Stimulated activated naive CD8-positive, alpha-beta T cell treated with anti-CD3 and anti-CD28 coated beads, Interleukin-15, amount 100 ng/mL, for 72 hours (primary cell): Measurements from ENCODE around the gene CLCN4.

Experiments
- ATAC-seq: fragments of 150-1000 bp; cut with Tn5 transposase; 2 replicates; pipeline ENCODE4 v1.10.0; 2021; ENCODE audit warnings: mild to moderate bottlenecking, moderate library complexity
- DNase-seq, 2 donors: peaks; one replicate each; pipeline ENCODE4 v3.0.0; 2021 to 2022
- H3K27ac Mint-ChIP-seq, 2 donors: one replicate each; pipeline ENCODE4 v1.8.0; 2022; ENCODE audit warnings: mild to moderate bottlenecking in 2 of 2, mixed read lengths in 2 of 2, moderate library complexity in 2 of 2
- H3K27me3 Mint-ChIP-seq: one replicate; pipeline ENCODE4 v1.8.0; 2022; ENCODE audit warnings: mixed read lengths
- H3K4me1 Mint-ChIP-seq: one replicate; pipeline ENCODE4 v1.8.0; 2022; ENCODE audit warnings: mild to moderate bottlenecking, mixed read lengths
- H3K4me3 Mint-ChIP-seq, 2 donors: one replicate each; pipeline ENCODE4 v1.8.0; 2022; ENCODE audit warnings: mild to moderate bottlenecking in 2 of 2, mixed read lengths in 2 of 2, moderate library complexity in 1 of 2
- H3K9me3 Mint-ChIP-seq, 2 donors: one replicate each; pipeline ENCODE4 v1.8.0; 2022; ENCODE audit warnings: mixed read lengths in 2 of 2

Gene CLCN4

GRCh38 chrX:10146346-10146745 lies 10.4 kb upstream of the CLCN4 start:
- no peak for DNase-seq
- Mint-ChIP-seq H3K4me3 (no peak overlapping the region), H3K27ac (no peak overlapping the region), H3K4me1 (no peaks in the 10 kb centered on the region), H3K9me3 (no peaks in the 10 kb centered on the region), H3K27me3 (no peaks in the 10 kb centered on the region)
- ATAC-seq = no peak

GRCh38 chrX:10152086-10152485 lies 4.7 kb upstream of the CLCN4 start:
- ATAC-seq (no peak), DNase-seq (no peak)
- Mint-ChIP-seq H3K27me3 (peaks cover 14% of the 10 kb centered on the region), H3K27ac (no peak overlapping the region), H3K4me3 (no peak overlapping the region), H3K9me3 (no peaks in the 10 kb centered on the region), H3K4me1 (no peaks in the 10 kb centered on the region)

- H3K27me3 Mint-ChIP-seq = peaks cover 37% of the 10 kb centered on the region
- H3K4me1 Mint-ChIP-seq = peaks cover 5% of the 10 kb centered on the region
- no peak overlapping the region for H3K4me3 Mint-ChIP-seq
- no peak overlapping the region for H3K27ac Mint-ChIP-seq
- DNase-seq (no peak), ATAC-seq (no peak)
- H3K9me3 Mint-ChIP-seq = no peaks in the 10 kb centered on the region
These were observed 1.6 kb upstream of the CLCN4 start for GRCh38 chrX:10155137-10155536.

GRCh38 chrX:10157032-10157341 lies 212 bp downstream of the CLCN4 start:
- no peaks in the 10 kb centered on the region for H3K9me3 Mint-ChIP-seq
- peaks cover 13% of the 10 kb centered on the region for H3K4me1 Mint-ChIP-seq
- peak overlapping the region; percentile 56 to 59 for H3K4me3 Mint-ChIP-seq
- ATAC-seq (no peak), DNase-seq (no peak)
- H3K27me3 Mint-ChIP-seq = peaks cover 55% of the 10 kb centered on the region
- H3K27ac Mint-ChIP-seq = peak overlapping the region in 1 of 2 donors; percentile 91

GRCh38 chrX:10157543-10157942 lies 768 bp downstream of the CLCN4 start:
- Mint-ChIP-seq H3K27me3 (peaks cover 55% of the 10 kb centered on the region), H3K4me3 (no peak overlapping the region), H3K27ac (no peak overlapping the region), H3K4me1 (peaks cover 14% of the 10 kb centered on the region), H3K9me3 (no peaks in the 10 kb centered on the region)
- no peak for ATAC-seq
- no peak for DNase-seq

- Mint-ChIP-seq H3K27ac (no peak overlapping the region), H3K4me3 (peak overlapping the region in 1 of 2 donors; percentile 33), H3K9me3 (no peaks in the 10 kb centered on the region), H3K27me3 (peaks cover 56% of the 10 kb centered on the region), H3K4me1 (peaks cover 24% of the 10 kb centered on the region)
- DNase-seq (no peak), ATAC-seq (peak; percentile 45)
These were observed 1.7 kb downstream of the CLCN4 start for GRCh38 chrX:10158279-10159144.

- no peaks in the 10 kb centered on the region for H3K9me3 Mint-ChIP-seq
- DNase-seq (no peak), ATAC-seq (no peak)
- peaks cover 30% of the 10 kb centered on the region for H3K4me1 Mint-ChIP-seq
- no peak overlapping the region for H3K27ac Mint-ChIP-seq
- no peak overlapping the region for H3K4me3 Mint-ChIP-seq
- H3K27me3 Mint-ChIP-seq = peaks cover 62% of the 10 kb centered on the region
These were observed 2.3 kb downstream of the CLCN4 start for GRCh38 chrX:10159145-10159468.

GRCh38 chrX:10160211-10160610 lies 3.4 kb downstream of the CLCN4 start:
- no peak overlapping the region for H3K4me3 Mint-ChIP-seq
- no peak overlapping the region for H3K27ac Mint-ChIP-seq
- H3K4me1 Mint-ChIP-seq = peaks cover 38% of the 10 kb centered on the region
- no peak for ATAC-seq
- no peaks in the 10 kb centered on the region for H3K9me3 Mint-ChIP-seq
- H3K27me3 Mint-ChIP-seq = peaks cover 67% of the 10 kb centered on the region
- DNase-seq = no peak

GRCh38 chrX:10163031-10163430 lies 6.3 kb downstream of the CLCN4 start:
- Mint-ChIP-seq H3K27ac (no peak overlapping the region), H3K4me1 (peaks cover 64% of the 10 kb centered on the region), H3K9me3 (no peaks in the 10 kb centered on the region), H3K27me3 (peaks cover 63% of the 10 kb centered on the region), H3K4me3 (no peak overlapping the region)
- ATAC-seq (peak; percentile 41), DNase-seq (no peak)

GRCh38 chrX:10164879-10165278 lies 8.1 kb downstream of the CLCN4 start:
- Mint-ChIP-seq H3K9me3 (no peaks in the 10 kb centered on the region), H3K4me1 (peaks cover 59% of the 10 kb centered on the region), H3K27ac (no peak overlapping the region), H3K4me3 (no peak overlapping the region), H3K27me3 (peaks cover 54% of the 10 kb centered on the region)
- DNase-seq (no peak), ATAC-seq (no peak)

GRCh38 chrX:10165580-10166247 lies 8.9 kb downstream of the CLCN4 start:
- Mint-ChIP-seq H3K27me3 (peaks cover 46% of the 10 kb centered on the region), H3K4me3 (no peak overlapping the region), H3K9me3 (no peaks in the 10 kb centered on the region), H3K4me1 (peaks cover 57% of the 10 kb centered on the region), H3K27ac (no peak overlapping the region)
- no peak for DNase-seq
- no peak for ATAC-seq

- no peak for ATAC-seq
- no peak overlapping the region for H3K27ac Mint-ChIP-seq
- H3K4me1 Mint-ChIP-seq = peaks cover 52% of the 10 kb centered on the region
- no peaks in the 10 kb centered on the region for H3K9me3 Mint-ChIP-seq
- DNase-seq = no peak
- peak overlapping the region in 1 of 2 donors; percentile 45 for H3K4me3 Mint-ChIP-seq
- peaks cover 40% of the 10 kb centered on the region for H3K27me3 Mint-ChIP-seq
These were observed 9.5 kb downstream of the CLCN4 start for GRCh38 chrX:10166248-10166716.

GRCh38 chrX:10166731-10167151 lies 10.0 kb downstream of the CLCN4 start:
- Mint-ChIP-seq H3K4me1 (peaks cover 52% of the 10 kb centered on the region), H3K4me3 (peak overlapping the region in 1 of 2 donors; percentile 45), H3K27ac (no peak overlapping the region), H3K9me3 (no peaks in the 10 kb centered on the region), H3K27me3 (peaks cover 36% of the 10 kb centered on the region)
- ATAC-seq (no peak), DNase-seq (no peak)

GRCh38 chrX:10167573-10167972 lies 10.8 kb downstream of the CLCN4 start:
- Mint-ChIP-seq H3K27ac (no peak overlapping the region), H3K27me3 (peaks cover 33% of the 10 kb centered on the region), H3K4me1 (peaks cover 49% of the 10 kb centered on the region), H3K4me3 (no peak overlapping the region), H3K9me3 (no peaks in the 10 kb centered on the region)
- DNase-seq = peak in 1 of 2 donors; percentile 12
- peak; percentile 68 for ATAC-seq

- no peak overlapping the region for H3K4me3 Mint-ChIP-seq
- H3K9me3 Mint-ChIP-seq = no peaks in the 10 kb centered on the region
- H3K27ac Mint-ChIP-seq = no peak overlapping the region
- H3K4me1 Mint-ChIP-seq = peaks cover 43% of the 10 kb centered on the region
- DNase-seq = no peak
- peaks cover 33% of the 10 kb centered on the region for H3K27me3 Mint-ChIP-seq
- no peak for ATAC-seq
These were observed 11.5 kb downstream of the CLCN4 start for GRCh38 chrX:10168226-10168625.

- DNase-seq (no peak), ATAC-seq (no peak)
- peaks cover 25% of the 10 kb centered on the region for H3K27me3 Mint-ChIP-seq
- H3K4me3 Mint-ChIP-seq = no peak overlapping the region
- peaks cover 33% of the 10 kb centered on the region for H3K4me1 Mint-ChIP-seq
- no peak overlapping the region for H3K27ac Mint-ChIP-seq
- H3K9me3 Mint-ChIP-seq = no peaks in the 10 kb centered on the region
These were observed 12.4 kb downstream of the CLCN4 start for GRCh38 chrX:10169175-10169574.
